Astrocyte (in vitro differentiated cells and primary cell): Measurements from ENCODE around the gene TMED10. TPM values are rescaled to one million over a fixed set of nuclear protein-coding genes. Genes with fewer than 3 reads are reported as not detected.

Experiments used
- DNase-seq: peaks from one replicate; pipeline ENCODE4 v3.0.0-alpha.2; 2010; ENCODE audit warnings: low read depth
- FAIRE-seq: peaks from 2 replicates; lab custom pipeline; 2011; peaks lifted over from hg19 to GRCh38; lab: Jason Lieb, UNC
- H2AFZ ChIP-seq: 2 replicates; pipeline ENCODE4 v1.6.0; 2012; ENCODE audit warnings: low read depth, low read length, inconsistent platforms
- H3K27ac ChIP-seq: 2 replicates; pipeline ENCODE4 v1.5.1; 2011; ENCODE audit warnings: low read depth, low read length, inconsistent platforms
- H3K27me3 ChIP-seq: 2 replicates; pipeline ENCODE4 v1.6.0; 2011; ENCODE audit warnings: low read length, inconsistent platforms; ENCODE audit not compliant: insufficient read depth
- H3K36me3 ChIP-seq: 2 replicates; pipeline ENCODE4 v1.5.1; 2011; ENCODE audit warnings: low read length, inconsistent platforms; ENCODE audit not compliant: insufficient read depth
- H3K4me1 ChIP-seq: 2 replicates; pipeline ENCODE4 v1.5.1; 2011; ENCODE audit warnings: low read length, inconsistent platforms; ENCODE audit not compliant: insufficient read depth
- H3K4me2 ChIP-seq: 2 replicates; pipeline ENCODE4 v1.6.0; 2012; ENCODE audit warnings: low read length, inconsistent platforms
- H3K4me3 ChIP-seq: 2 replicates; pipeline ENCODE4 v1.5.1; 2011; ENCODE audit warnings: low read depth, mild to moderate bottlenecking, low read length, inconsistent platforms; ENCODE audit not compliant: insufficient read depth
- H3K79me2 ChIP-seq: 2 replicates; pipeline ENCODE4 v1.6.0; 2012; ENCODE audit warnings: mild to moderate bottlenecking, low read length, inconsistent platforms; ENCODE audit not compliant: insufficient read depth
- H3K9ac ChIP-seq: 2 replicates; pipeline ENCODE4 v1.6.0; 2012; ENCODE audit warnings: mild to moderate bottlenecking, low read length, inconsistent platforms
- H3K9me3 ChIP-seq: 2 replicates; pipeline ENCODE4 v1.5.1; 2012; ENCODE audit warnings: low read depth, mild to moderate bottlenecking, low read length, inconsistent platforms; ENCODE audit not compliant: insufficient read depth
- H4K20me1 ChIP-seq: 2 replicates; pipeline ENCODE4 v1.6.0; 2012; ENCODE audit warnings: low read length, inconsistent platforms; ENCODE audit not compliant: insufficient read depth
- H3K27ac Mint-ChIP-seq: one replicate; pipeline ENCODE4 v1.8.0; 2021; ENCODE audit warnings: mild to moderate bottlenecking, mixed read lengths; ENCODE audit not compliant: unreplicated experiment
- H3K27me3 Mint-ChIP-seq: one replicate; pipeline ENCODE4 v1.8.0; 2021; ENCODE audit warnings: low read depth, mixed read lengths; ENCODE audit not compliant: unreplicated experiment
- H3K36me3 Mint-ChIP-seq: one replicate; pipeline ENCODE4 v1.8.0; 2021; ENCODE audit warnings: low read depth, mixed read lengths; ENCODE audit not compliant: unreplicated experiment
- H3K4me1 Mint-ChIP-seq: one replicate; pipeline ENCODE4 v1.8.0; 2021; ENCODE audit warnings: low read depth, mixed read lengths; ENCODE audit not compliant: unreplicated experiment
- H3K4me3 Mint-ChIP-seq: one replicate; pipeline ENCODE4 v1.8.0; 2021; ENCODE audit warnings: mild to moderate bottlenecking, moderate library complexity, mixed read lengths; ENCODE audit not compliant: unreplicated experiment
- H3K9me3 Mint-ChIP-seq: one replicate; pipeline ENCODE4 v1.8.0; 2021; ENCODE audit warnings: mild to moderate bottlenecking, mixed read lengths; ENCODE audit not compliant: unreplicated experiment
- CTCF ChIP-seq: IDR thresholded peaks from 2 replicates; pipeline ENCODE4 v1.5.1; 2011; ENCODE audit warnings: low read depth, mild to moderate bottlenecking, inconsistent platforms, low read length, moderate library complexity; ENCODE audit not compliant: insufficient read depth
- EZH2 ChIP-seq: IDR thresholded peaks from 2 replicates; pipeline ENCODE4 v1.6.1; 2012; ENCODE audit warnings: mild to moderate bottlenecking, low read length, inconsistent platforms; ENCODE audit not compliant: insufficient read depth
- total RNA-seq: library from RNA; stranded (reverse); gene quantifications from 2 replicates; pipeline ENCODE4 v1.2.1, GENCODE V29; 2021

Gene TMED10
- total RNA-seq, 1 donor from 2014 or later: 331 TPM

- Mint-ChIP-seq H3K27ac (no peak overlapping the region), H3K9me3 (peaks cover 4% of the 10 kb centered on the region), H3K4me3 (no peak overlapping the region), H3K27me3 (peaks cover 2% of the 10 kb centered on the region), H3K36me3 (peaks cover 4% of the 10 kb centered on the region), H3K4me1 (peaks cover 4% of the 10 kb centered on the region)
- H2AFZ ChIP-seq: no peak overlapping the region
- no peaks in the 10 kb centered on the region for H4K20me1 ChIP-seq
- no peak overlapping the region for H3K4me3 ChIP-seq
- H3K27ac ChIP-seq: no peak overlapping the region
- H3K9me3 ChIP-seq: no peaks in the 10 kb centered on the region
- H3K36me3 ChIP-seq: no peaks in the 10 kb centered on the region
- no peak for DNase-seq
- no peak for FAIRE-seq
- no peaks in the 10 kb centered on the region for H3K79me2 ChIP-seq
- no peaks in the 10 kb centered on the region for H3K27me3 ChIP-seq
- no peaks in the 10 kb centered on the region for H3K4me1 ChIP-seq
- no peak overlapping the region for H3K9ac ChIP-seq
- no peak for TF ChIP-seq CTCF
- no peak for TF ChIP-seq EZH2
- H3K4me2 ChIP-seq: no peak overlapping the region
These were observed 14.7 kb upstream of the TMED10 start for GRCh38 chr14:75191100-75191499.

DNA sequence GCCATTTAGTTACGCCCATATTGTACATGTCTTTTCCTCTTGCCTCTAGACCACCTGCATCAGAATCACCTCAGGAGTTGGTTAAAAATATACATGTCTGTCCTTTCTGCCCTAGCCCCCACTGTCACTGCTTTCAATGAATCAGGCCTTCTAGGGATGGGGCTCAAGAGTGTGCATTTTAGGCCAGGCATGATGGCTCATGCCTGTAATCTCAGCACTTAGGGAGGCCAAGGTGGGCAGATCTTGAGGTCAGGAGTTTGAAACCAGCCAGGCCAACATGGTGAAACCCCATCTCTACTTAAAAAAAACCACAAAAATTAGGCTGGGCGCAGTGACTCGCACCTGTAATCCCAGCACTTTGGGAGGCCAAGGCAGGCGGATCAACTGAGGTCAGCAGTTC is 13.6 kb upstream of the TMED10 start:
- peaks cover 4% of the 10 kb centered on the region for H3K36me3 Mint-ChIP-seq
- Histone ChIP-seq H3K27ac (no peak overlapping the region), H3K27me3 (no peaks in the 10 kb centered on the region), H3K4me1 (no peaks in the 10 kb centered on the region), H3K4me3 (no peak overlapping the region), H3K9me3 (no peaks in the 10 kb centered on the region), H3K9ac (no peak overlapping the region), H3K79me2 (no peaks in the 10 kb centered on the region), H4K20me1 (no peaks in the 10 kb centered on the region), H3K36me3 (no peaks in the 10 kb centered on the region), H2AFZ (no peak overlapping the region), H3K4me2 (no peak overlapping the region)
- H3K4me3 Mint-ChIP-seq: no peak overlapping the region
- TF ChIP-seq CTCF (no peak), EZH2 (no peak)
- H3K27ac Mint-ChIP-seq: no peak overlapping the region
- FAIRE-seq (no peak), DNase-seq (no peak)
- peaks cover 3% of the 10 kb centered on the region for H3K4me1 Mint-ChIP-seq
- peaks cover 2% of the 10 kb centered on the region for H3K27me3 Mint-ChIP-seq
- H3K9me3 Mint-ChIP-seq: peaks cover 4% of the 10 kb centered on the region

GRCh38 chr14:75188520-75189268 is 12.3 kb upstream of the TMED10 start:
- Mint-ChIP-seq H3K4me1 (peaks cover 4% of the 10 kb centered on the region), H3K4me3 (no peak overlapping the region), H3K27ac (no peak overlapping the region), H3K36me3 (peaks cover 4% of the 10 kb centered on the region), H3K27me3 (peaks cover 2% of the 10 kb centered on the region), H3K9me3 (peaks cover 4% of the 10 kb centered on the region)
- no peak for TF ChIP-seq EZH2
- TF ChIP-seq CTCF: no peak
- H2AFZ ChIP-seq: no peak overlapping the region
- H3K79me2 ChIP-seq: no peaks in the 10 kb centered on the region
- no peak overlapping the region for H3K27ac ChIP-seq
- no peak overlapping the region for H3K4me2 ChIP-seq
- no peak overlapping the region for H3K9ac ChIP-seq
- DNase-seq (no peak), FAIRE-seq (no peak)
- H3K9me3 ChIP-seq: no peaks in the 10 kb centered on the region
- no peaks in the 10 kb centered on the region for H3K4me1 ChIP-seq
- H3K4me3 ChIP-seq: no peak overlapping the region
- H3K27me3 ChIP-seq: no peaks in the 10 kb centered on the region
- no peaks in the 10 kb centered on the region for H4K20me1 ChIP-seq
- no peaks in the 10 kb centered on the region for H3K36me3 ChIP-seq
